PC-3 (cell line): ENCODE results near the gene FCAMR. TPM values are rescaled to one million over a fixed set of nuclear protein-coding genes. Genes with fewer than 3 reads are reported as not detected.

Source experiments
- ATAC-seq: fragments of 200-7000 bp; cut with Tn5 transposase; 2 replicates; pipeline ENCODE4 v1.9.1; 2020; ENCODE audit warnings: mild to moderate bottlenecking, moderate library complexity
- BruUV-seq: library from RNA; stranded (reverse); fragments of 400-500 nt; replicated peaks from 2 replicates; lab custom pipeline; 2021; lab: Mats Ljungman, UMichigan
- CTCF ChIA-PET: fragments of 300-600 bp; sonication (Branson Sonifier 250); formaldehyde crosslinking; loops from one replicate; lab custom pipeline; 2022; ENCODE audit warnings: antibody characterized with exemption; lab: Charles Lee
- POLR2A ChIA-PET: fragments of 300-600 bp; sonication (Branson Sonifier 250); formaldehyde crosslinking; loops from one replicate; lab custom pipeline; 2022; ENCODE audit warnings: antibody characterized with exemption; ENCODE audit not compliant: unreplicated experiment; lab: Charles Lee
- DNase-seq: peaks from one replicate; pipeline ENCODE4 v3.0.0-alpha.2; 2015
- H2AFZ ChIP-seq: fragments of 300-600 bp; sonication (generic); 2 replicates; pipeline ENCODE4 v1.6.0; 2016; ENCODE audit warnings: antibody characterized with exemption, low read length
- H3F3A ChIP-seq: fragments of 300-600 bp; sonication (generic); one replicate; pipeline ENCODE4 v1.6.0; 2017; ENCODE audit warnings: antibody characterized with exemption, low read length, control low read depth, mild to moderate bottlenecking; ENCODE audit not compliant: unreplicated experiment
- H3K27ac ChIP-seq: fragments of 300-600 bp; sonication (generic); 2 replicates; pipeline ENCODE4 v1.5.1; 2016; ENCODE audit warnings: mild to moderate bottlenecking, low read length
- H3K27me3 ChIP-seq: fragments of 300-600 bp; sonication (generic); 2 replicates; pipeline ENCODE4 v1.6.1; 2016; ENCODE audit warnings: low read length, mixed read lengths
- H3K36me3 ChIP-seq: fragments of 300-600 bp; sonication (generic); 2 replicates; pipeline ENCODE4 v1.6.1; 2016; ENCODE audit warnings: low read depth, mixed run types, low read length, mixed read lengths
- H3K4me1 ChIP-seq: fragments of 300-600 bp; sonication (generic); 2 replicates; pipeline ENCODE4 v1.5.1; 2016; ENCODE audit warnings: low read length; ENCODE audit not compliant: insufficient read depth
- H3K4me2 ChIP-seq: fragments of 300-600 bp; sonication (generic); 2 replicates; pipeline ENCODE4 v1.6.0; 2016; ENCODE audit warnings: low read length
- H3K4me3 ChIP-seq: fragments of 300-600 bp; sonication (generic); 2 replicates; pipeline ENCODE4 v1.5.1; 2016; ENCODE audit warnings: mild to moderate bottlenecking, low read length, mixed read lengths
- H3K79me2 ChIP-seq: fragments of 300-600 bp; sonication (generic); 2 replicates; pipeline ENCODE4 v1.6.1; 2017; ENCODE audit warnings: low read length, mixed read lengths
- H3K9ac ChIP-seq: fragments of 300-600 bp; sonication (generic); 2 replicates; pipeline ENCODE4 v1.6.0; 2016; ENCODE audit warnings: mild to moderate bottlenecking, low read length
- H3K9me2 ChIP-seq: fragments of 300-600 bp; sonication (generic); replicated peaks from 2 replicates; pipeline ENCODE4 v1.6.1; 2016; ENCODE audit warnings: mixed run types, low read length, mixed read lengths
- H3K9me3 ChIP-seq: fragments of 300-600 bp; sonication (generic); 2 replicates; pipeline ENCODE4 v1.6.1; 2016; ENCODE audit warnings: low read length, mixed read lengths
- H4K20me1 ChIP-seq: fragments of 300-600 bp; sonication (generic); 2 replicates; pipeline ENCODE4 v1.6.1; 2016; ENCODE audit warnings: low read length, mixed read lengths
- EZH2 ChIP-seq: fragments of 300-600 bp; sonication (generic); IDR thresholded peaks from one replicate; pipeline ENCODE4 v1.6.1; 2017; ENCODE audit warnings: antibody characterized with exemption, mild to moderate bottlenecking, low read length; ENCODE audit not compliant: unreplicated experiment
- EZH2phosphoT487 ChIP-seq: fragments of 300-600 bp; sonication (generic); IDR thresholded peaks from 2 replicates; pipeline ENCODE4 v1.6.1; 2018; ENCODE audit warnings: mild to moderate bottlenecking, antibody characterized with exemption, low read length, borderline replicate concordance
- intact Hi-C: fragments of 100-400 bp; cut with micrococcal nuclease; formaldehyde crosslinking; loops from 2 replicates; pipeline ENCODE4 v1.9.0; 2023
- total RNA-seq: library from RNA; depleted of rRNA; stranded (reverse); fragments of >200 nt; gene quantifications from 2 replicates; pipeline ENCODE4 v1.2.3, GENCODE V29; 2014
- TF ChIP-seq, protein P1 (sequence below): fragments of 300-600 bp; sonication (generic); conservative IDR thresholded peaks from 2 replicates; pipeline ENCODE4 v1.5.1; 2017; ENCODE audit warnings: antibody characterized with exemption, low read depth, mild to moderate bottlenecking, low read length

FCAMR gene
- total RNA-seq, 1 experiment from 2014 or later: not detected

DNA sequence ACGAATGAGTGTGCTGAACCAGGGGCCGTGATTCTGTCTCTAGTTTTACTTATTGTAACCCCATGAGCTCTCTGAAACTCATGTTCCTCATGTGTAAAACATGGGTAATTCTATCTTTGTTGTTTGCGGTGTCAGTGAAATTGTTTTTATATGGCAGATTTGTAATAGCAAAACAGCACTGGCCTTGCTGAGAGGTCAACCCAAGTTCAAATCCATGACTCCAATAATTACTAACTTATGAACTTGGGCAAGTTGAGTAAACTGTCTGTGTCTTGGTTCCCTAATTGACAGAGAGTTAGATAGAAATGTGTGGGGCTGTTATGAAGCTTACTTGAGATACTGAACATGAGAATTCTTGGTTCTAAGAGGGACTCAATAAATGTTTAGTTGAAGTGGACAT is 44.5 kb upstream of the FCAMR start:
- Histone ChIP-seq H2AFZ (no peak overlapping the region), H4K20me1 (no peaks in the 10 kb centered on the region), H3K9me2 (no peaks in the 10 kb centered on the region), H3K4me1 (peaks cover 24% of the 10 kb centered on the region), H3K27me3 (no peaks in the 10 kb centered on the region), H3K27ac (no peak overlapping the region), H3K9ac (no peak overlapping the region), H3K9me3 (no peaks in the 10 kb centered on the region), H3K36me3 (no peaks in the 10 kb centered on the region), H3K4me3 (no peak overlapping the region), H3K79me2 (peaks cover 5% of the 10 kb centered on the region), H3F3A (peaks cover 6% of the 10 kb centered on the region), H3K4me2 (no peak overlapping the region)
- TF ChIP-seq EZH2phosphoT487 (no peak), EZH2 (no peak)
- TF ChIP-seq, protein P1, sequence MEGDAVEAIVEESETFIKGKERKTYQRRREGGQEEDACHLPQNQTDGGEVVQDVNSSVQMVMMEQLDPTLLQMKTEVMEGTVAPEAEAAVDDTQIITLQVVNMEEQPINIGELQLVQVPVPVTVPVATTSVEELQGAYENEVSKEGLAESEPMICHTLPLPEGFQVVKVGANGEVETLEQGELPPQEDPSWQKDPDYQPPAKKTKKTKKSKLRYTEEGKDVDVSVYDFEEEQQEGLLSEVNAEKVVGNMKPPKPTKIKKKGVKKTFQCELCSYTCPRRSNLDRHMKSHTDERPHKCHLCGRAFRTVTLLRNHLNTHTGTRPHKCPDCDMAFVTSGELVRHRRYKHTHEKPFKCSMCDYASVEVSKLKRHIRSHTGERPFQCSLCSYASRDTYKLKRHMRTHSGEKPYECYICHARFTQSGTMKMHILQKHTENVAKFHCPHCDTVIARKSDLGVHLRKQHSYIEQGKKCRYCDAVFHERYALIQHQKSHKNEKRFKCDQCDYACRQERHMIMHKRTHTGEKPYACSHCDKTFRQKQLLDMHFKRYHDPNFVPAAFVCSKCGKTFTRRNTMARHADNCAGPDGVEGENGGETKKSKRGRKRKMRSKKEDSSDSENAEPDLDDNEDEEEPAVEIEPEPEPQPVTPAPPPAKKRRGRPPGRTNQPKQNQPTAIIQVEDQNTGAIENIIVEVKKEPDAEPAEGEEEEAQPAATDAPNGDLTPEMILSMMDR: no peak
- ATAC-seq (no peak), DNase-seq (peak; percentile 1)
- CTCF ChIA-PET: no interaction called here
- no TSS peak for BruUV-seq
- intact Hi-C loops: no loop called here
- POLR2A ChIA-PET: no interaction called here

DNA sequence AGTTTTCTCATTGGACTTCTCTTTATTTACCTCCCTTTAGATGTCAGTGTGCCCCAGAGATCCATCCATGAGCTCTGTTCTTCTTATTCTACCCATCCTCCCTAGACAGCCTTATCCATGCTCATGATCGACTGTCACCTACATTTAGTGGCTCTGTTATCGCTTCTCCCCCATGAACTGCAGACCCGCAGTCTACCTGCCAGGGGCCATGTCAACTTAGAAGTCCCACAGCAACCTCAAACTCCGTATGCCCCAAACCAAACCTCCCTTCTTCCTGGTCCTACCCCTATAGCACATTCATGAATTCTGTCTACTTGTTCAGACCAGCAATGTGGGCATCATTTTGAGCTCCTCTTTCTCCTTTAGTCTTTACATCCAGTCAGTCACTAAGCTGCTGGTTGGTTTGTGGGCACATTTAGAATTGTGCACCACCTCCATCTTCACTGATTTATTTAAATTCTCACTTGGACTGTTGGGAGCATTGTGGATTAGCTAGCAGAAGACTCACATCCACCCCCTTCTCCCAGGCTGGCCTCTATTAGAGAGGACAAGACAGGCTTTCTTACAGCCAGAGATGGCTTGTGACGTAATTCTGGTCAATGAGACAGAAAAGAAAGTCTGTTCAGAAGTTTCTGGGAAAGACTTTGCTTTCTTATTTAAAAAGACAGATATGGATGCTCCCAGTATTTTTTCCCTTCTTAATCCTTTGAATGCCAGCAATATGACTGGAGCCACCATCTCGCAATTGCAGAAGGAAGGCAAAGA is 43.2 kb upstream of the FCAMR start:
- intact Hi-C loops: no loop called here
- ATAC-seq (no peak), DNase-seq (no peak)
- ChIA-PET CTCF (no interaction called here), POLR2A (interaction anchor here (0.7 to 1.0 kb wide), 2 partner anchors 8 to 39 kb away, joined by 3 read pairs; partner anchors contain the start of gene PFKFB2)
- Histone ChIP-seq H3K4me3 (no peak overlapping the region), H2AFZ (no peak overlapping the region), H3K79me2 (no peaks in the 10 kb centered on the region), H3K9me2 (no peaks in the 10 kb centered on the region), H3K27me3 (no peaks in the 10 kb centered on the region), H4K20me1 (no peaks in the 10 kb centered on the region), H3K9ac (no peak overlapping the region), H3K4me2 (no peak overlapping the region), H3K27ac (no peak overlapping the region), H3K9me3 (no peaks in the 10 kb centered on the region), H3F3A (peaks cover 2% of the 10 kb centered on the region), H3K36me3 (no peaks in the 10 kb centered on the region), H3K4me1 (peaks cover 15% of the 10 kb centered on the region)
- TF ChIP-seq EZH2: no peak
- no peak for TF ChIP-seq EZH2phosphoT487
- TF ChIP-seq, protein P1: no peak
- BruUV-seq: no TSS peak

DNA sequence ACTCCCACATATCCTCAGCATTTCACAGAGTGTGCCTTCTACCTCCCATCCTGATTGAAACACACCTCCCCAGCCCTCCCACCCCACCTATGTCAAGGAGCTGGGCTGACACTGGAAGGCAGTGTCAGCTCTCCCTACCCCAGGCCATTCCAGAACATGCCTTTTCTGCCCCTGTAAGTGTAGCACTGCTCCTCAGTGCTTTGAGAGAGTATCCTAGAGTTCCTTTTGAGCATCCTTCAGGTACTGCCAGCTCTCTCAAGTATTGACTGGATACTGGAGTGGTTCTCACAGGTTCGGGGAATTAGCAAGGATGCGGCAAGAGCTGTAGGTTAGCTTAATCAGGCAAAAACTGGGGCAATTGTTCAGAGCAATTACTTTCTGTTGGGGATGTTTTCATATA is 40.5 kb upstream of the FCAMR start:
- Histone ChIP-seq H3K9me3 (peaks cover 6% of the 10 kb centered on the region; the same call in 1 of the 2 replicates), H3K9me2 (no peaks in the 10 kb centered on the region), H3K4me1 (peaks cover 30% of the 10 kb centered on the region), H3K27me3 (no peaks in the 10 kb centered on the region), H3F3A (peaks cover 18% of the 10 kb centered on the region), H4K20me1 (no peaks in the 10 kb centered on the region), H3K79me2 (no peaks in the 10 kb centered on the region), H3K9ac (no peak overlapping the region), H2AFZ (no peak overlapping the region), H3K4me2 (no peak overlapping the region), H3K4me3 (no peak overlapping the region), H3K27ac (no peak overlapping the region), H3K36me3 (no peaks in the 10 kb centered on the region)
- CTCF ChIA-PET: interaction anchor here (0.6 kb wide), 1 partner anchor 399 kb away, joined by 5 read pairs; the partner anchor contains the start of gene EIF2D
- TF ChIP-seq, protein P1: no peak
- TF ChIP-seq EZH2phosphoT487 (no peak), EZH2 (no peak)
- intact Hi-C loops: no loop called here
- POLR2A ChIA-PET: no interaction called here
- ATAC-seq: no peak
- DNase-seq: no peak
- no TSS peak for BruUV-seq
